Measurements from ENCODE around the gene ADRB1.

ADRB1 gene

GRCh38 chr10:114043532-114044246 is at the start of gene ADRB1:
Gene ADRB1 (plus strand): TSS chr10:114043866. CDS start chr10:114044133, 267 bp downstream.
- no peak for DNase-seq (ENCODE audit: low spot score)

DNA sequence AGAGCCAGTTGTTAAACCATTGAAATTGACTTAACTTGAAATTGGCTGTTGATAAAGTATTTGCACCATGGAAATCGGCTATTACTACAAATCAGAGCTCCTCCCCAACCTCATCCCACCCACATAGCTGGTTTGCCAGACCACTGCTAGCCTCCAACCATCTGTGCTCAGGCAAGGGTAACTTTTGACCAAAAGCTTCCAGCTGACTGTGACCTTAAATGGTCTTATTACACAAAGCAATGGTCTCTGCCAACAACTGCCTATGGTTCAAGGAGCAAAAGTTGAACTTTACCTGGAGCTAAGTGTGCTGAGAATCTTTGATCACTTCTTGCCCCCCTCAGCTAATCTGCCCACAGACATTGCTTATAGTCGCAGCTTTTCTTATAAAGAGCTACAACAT is 48.5 kb upstream of the ADRB1 start:
- DNase-seq (ENCODE audit: low spot score), result no peak

GRCh38 chr10:113997428-113997827 is 46.2 kb upstream of the ADRB1 start:
- no peak for DNase-seq (ENCODE audit: low spot score)

GRCh38 chr10:113999531-113999930 is 44.1 kb upstream of the ADRB1 start:
- no peak for DNase-seq (ENCODE audit: low spot score)

DNA sequence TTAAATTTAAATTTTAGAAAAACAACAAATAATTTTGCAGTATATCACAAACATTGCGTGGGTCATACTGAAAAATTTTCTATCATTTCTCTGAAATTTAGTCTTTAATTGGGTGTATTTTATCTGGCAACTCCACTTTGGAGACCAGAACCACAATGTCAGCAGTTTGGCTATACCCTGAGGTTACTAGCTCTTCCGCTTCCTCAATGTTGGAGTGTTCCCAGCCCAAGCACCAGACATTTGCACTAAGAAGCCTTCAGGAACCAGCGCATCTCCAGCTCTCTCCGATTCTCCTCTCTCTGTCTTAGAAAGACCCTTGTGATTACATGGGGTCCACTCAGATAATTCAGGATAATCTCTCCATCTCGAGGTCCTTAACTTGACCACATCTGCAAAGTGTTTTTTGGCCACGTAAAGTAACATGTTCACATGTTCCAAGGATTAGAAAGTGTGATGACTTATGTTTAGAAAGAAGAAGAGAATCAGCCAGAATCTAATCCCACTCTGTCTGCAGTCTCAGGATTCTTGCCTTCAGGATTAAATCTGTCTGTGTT is 43.1 kb upstream of the ADRB1 start:
- DNase-seq (ENCODE audit: low spot score), result no peak

DNA sequence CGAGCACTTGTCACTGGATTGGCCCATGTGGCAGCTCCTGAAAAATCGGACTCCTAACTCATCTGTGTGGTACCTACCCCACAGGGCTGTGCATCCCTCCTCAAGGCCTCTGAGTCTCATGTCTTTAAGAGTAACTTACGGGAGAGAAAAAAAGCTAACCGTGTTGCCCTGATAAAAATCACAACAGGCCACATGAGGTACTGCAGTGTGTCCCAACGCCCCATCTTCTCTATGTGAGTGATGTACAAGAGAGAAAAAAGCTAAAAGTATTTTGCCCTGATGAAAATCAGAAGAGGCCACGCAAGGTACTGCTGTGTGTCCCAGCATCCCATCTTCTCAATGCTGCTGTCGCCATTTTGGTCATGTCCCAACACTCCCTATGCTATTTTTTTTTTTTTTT is 41.2 kb upstream of the ADRB1 start:
- no peak for DNase-seq (ENCODE audit: low spot score)

- DNase-seq (ENCODE audit: low spot score), result no peak
Observed at GRCh38 chr10:114003161-114003941, 40.3 kb upstream of the ADRB1 start.

DNA sequence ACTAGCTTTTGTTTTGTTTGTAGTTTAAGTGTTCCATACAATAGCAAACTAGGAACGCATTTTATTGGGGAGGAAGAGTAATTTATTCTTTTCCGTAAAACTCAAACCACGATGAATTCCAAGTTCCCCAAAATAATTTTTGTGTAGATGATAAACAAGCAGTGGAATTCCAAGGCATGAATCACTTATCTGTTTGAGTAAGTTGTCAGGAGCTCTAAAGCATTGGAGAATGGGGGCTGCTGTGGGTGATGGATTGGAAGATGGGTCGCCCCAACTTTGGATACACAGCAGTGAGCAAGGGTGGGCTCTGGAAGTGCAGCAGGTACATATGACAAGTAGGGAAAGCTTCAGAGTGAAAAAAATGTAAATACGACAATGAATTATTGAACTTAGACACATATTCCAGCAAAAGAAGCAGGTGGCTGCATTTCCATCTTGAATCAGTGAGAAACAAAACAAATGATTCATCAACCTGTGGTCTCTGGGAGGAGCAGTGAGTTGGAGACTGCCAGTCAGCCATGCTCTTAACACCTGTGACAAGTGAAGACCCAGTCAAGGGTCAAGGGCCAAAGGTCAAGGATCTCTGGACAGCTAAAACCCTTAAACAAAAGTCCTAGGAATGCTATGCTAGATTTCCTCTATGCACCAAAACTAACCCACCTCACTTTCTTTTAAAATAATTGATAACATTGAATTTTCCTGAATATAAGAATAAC is 34.2 kb upstream of the ADRB1 start:
- DNase-seq (ENCODE audit: low spot score), result no peak

- DNase-seq (ENCODE audit: low spot score), result no peak
Observed at GRCh38 chr10:114010316-114010715, 33.4 kb upstream of the ADRB1 start.

- DNase-seq (ENCODE audit: low spot score), result no peak
Observed at GRCh38 chr10:114012650-114013049, 31.0 kb upstream of the ADRB1 start.

- no peak for DNase-seq (ENCODE audit: low spot score)
Observed at GRCh38 chr10:114015708-114016107, 28.0 kb upstream of the ADRB1 start.

DNA sequence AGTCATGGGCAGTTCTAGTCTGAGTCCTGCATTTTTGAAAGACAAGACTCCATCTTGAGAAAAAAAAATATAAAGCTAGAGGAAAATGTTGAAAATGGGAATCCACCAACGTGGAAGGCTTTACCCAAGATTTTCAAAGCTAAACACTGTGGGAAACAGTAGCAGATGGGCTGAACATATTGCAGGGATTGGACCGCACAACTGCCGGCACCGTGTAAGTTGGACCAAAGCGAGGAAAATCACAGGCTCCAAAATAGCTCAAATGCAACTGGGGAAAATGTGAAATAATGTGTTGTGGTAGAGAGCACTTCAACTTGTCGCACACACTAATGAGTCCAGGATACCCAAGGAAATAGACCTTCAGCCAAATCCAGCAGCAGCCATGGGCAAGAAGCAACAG is 26.4 kb upstream of the ADRB1 start:
- no peak for DNase-seq (ENCODE audit: low spot score)

DNA sequence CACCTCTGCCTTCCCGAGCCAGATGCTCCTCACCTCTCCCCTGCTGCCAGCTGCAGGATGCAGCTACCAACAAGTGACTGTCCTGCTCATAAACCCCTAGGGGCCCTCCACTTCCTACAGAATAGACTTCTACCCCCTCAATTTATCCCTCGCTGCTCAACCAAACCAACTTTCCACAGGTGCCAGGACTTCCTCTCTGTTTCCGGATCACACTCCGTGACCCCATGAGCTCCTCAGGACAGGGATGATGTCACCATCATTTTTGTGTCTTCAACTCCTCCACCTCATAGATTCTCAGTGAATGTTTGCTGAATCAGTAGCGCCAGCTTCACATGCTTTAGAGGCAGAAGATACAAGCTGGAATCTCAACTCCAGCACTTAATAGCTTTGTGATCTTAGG is 25.8 kb upstream of the ADRB1 start:
- DNase-seq (ENCODE audit: low spot score), result no peak

DNA sequence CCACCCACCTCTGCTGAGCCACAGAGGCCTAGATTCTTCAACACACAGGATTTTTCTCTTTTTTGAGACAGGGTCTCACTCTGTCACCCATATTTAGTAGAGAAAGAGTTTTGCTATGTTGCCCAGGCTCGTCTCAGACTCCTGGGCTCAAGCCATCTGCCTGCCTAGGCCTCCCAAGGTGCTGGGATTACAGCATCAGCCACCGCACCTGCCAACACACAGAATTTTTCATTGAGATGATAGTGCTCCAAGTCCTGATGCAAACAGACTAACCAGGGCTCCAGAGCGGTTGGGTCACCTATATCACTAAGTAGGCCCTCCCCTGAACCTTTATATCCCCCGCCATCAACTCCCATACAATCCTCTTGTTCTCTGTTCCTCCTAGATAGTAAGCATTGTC is 24.4 kb upstream of the ADRB1 start:
- DNase-seq (ENCODE audit: low spot score), result no peak

DNA sequence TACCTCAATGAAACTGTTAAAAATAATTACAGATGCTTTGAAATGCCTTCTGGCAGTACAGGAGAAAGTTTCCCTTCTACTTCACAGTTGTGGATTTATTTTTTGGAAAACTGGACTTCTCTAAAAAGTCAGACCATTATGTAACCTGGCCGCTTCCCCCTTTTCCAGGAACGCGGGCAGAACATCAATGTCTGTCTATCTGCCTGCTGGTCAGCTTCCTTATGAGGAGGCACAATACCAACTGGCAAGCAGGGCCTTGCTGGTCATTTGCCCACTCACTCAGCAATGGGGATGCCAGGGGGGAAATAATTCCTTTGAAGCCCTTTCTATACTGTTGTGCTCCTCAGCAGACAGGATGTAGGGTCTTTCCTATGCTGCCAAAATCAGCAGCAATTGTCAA is 22.5 kb upstream of the ADRB1 start:
- no peak for DNase-seq (ENCODE audit: low spot score)

- DNase-seq (ENCODE audit: low spot score), result no peak
Observed at GRCh38 chr10:114021717-114022680, 21.7 kb upstream of the ADRB1 start.

DNA sequence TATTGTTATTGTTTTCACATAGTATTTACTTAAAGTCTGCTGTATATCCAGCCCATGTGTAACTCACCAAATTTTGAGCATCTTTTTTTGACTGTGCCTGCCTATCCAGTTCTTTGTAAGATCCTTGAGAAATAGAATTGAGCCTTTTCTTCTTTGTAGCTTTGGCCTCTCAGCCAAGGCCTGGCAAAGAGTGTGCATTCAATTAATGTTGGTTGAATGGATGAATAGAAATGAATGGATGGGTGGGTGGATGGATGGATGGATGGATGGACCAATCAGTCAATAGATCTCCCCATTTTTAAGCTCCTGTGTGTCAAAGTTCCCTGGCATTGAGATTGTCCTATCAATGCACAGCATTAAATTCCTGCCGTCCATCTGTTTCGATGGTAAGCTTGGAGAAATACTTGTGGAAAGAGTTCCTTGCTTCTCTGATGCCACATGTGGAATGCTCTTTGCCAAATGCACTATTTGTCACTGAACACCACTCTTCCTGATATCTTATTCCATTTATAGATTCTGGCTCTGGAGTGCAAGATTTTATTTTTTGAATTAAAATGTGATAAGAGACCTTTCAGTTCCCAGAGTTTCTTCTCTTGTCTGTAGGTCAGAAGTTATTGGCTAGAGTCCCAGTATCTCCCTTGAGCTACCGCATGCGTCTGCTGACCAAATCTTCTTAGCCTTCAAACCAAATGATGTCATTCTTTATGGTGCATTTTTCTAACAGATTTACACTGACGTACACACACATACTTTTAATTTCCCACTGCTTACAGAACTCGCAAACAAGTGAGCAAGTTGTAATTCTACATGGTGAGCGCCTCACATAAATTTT is 20.7 kb upstream of the ADRB1 start:
- DNase-seq (ENCODE audit: low spot score), result no peak

GRCh38 chr10:114024876-114025610 is 18.6 kb upstream of the ADRB1 start:
- DNase-seq (ENCODE audit: low spot score), result peak; percentile 4

DNA sequence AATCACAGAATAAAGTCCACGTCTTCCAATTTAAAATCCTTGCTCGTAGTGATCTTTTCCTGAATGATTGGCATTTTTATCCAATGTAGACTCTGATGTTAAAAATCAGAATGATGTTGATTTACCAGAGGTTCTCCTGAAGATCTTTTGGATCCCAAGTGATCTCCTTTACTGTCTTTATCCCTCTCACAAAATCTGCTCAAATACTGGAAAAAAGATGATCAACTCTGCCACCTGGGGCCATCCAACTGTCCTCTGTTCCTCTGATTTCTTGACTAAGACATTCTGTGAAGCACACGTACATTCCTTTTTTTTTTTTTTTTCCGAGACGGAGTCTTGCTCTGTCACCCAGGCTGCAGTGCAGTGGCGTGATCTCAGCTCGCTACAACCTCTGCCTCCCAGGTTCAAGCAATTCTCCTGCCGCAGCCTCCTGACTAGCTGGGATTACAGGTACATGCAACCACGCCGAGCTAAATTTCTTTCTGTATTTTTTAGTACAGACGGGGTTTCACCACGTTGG is 18.0 kb upstream of the ADRB1 start:
- no peak for DNase-seq (ENCODE audit: low spot score)
